ENCODE data around the gene RBM15. TPM values are rescaled to one million over a fixed set of nuclear protein-coding genes. Genes with fewer than 3 reads are reported as not detected.
A peak's percentile ranks its signal among the peaks of the same experiment; 100 is the strongest.

The RBM15 gene
- total and polyA plus RNA-seq, 2 of the 4 experiments (the other 2 are of a cell fraction) = 6.3 to 31.7 TPM

GRCh38 chr1:110298991-110299390 lies 40.2 kb upstream of the RBM15 start:
- no peak overlapping the region for H4K5ac ChIP-seq (ENCODE audit: low read depth, low read length)
- dilution Hi-C loops (cut with HindIII; ENCODE audit: low sequenced_read_pairs, unreplicated experiment) = no loop called here
- no peak overlapping the region for H3K14ac ChIP-seq (replicated peaks; ENCODE audit: low read depth, low read length)
- H2BK15ac ChIP-seq (ENCODE audit: low read depth, low read length) = no peak overlapping the region
- ATAC-seq (ENCODE audit: low read depth) (no peak), DNase-seq (peak; percentile 27)
- no peak overlapping the region for H3K27ac ChIP-seq (ENCODE audit: insufficient read depth, low read length)
- 53% methylated on average over 3 of the region's 4 CpGs; no CpG with 5 or more reads in 1 of the 2 experiments for WGBS, 2 experiments (ENCODE audit: extremely low coverage in 2 of 2, insufficient read length in 1 of 2)
- H3K4me3 ChIP-seq (ENCODE audit: insufficient read depth, low read depth, low read length) = no peak overlapping the region
- H4K20me1 ChIP-seq (ENCODE audit: insufficient read depth, low read length) = no peaks in the 10 kb centered on the region
- CTCF ChIA-PET = interaction anchor here (0.8 kb wide), 1 partner anchor 197 kb away, joined by 3 read pairs; no protein-coding TSS in a partner anchor
- H3K9me3 ChIP-seq (ENCODE audit: control insufficient read depth, insufficient read depth, low read length) = no peaks in the 10 kb centered on the region
- no peak overlapping the region for H2BK20ac ChIP-seq (ENCODE audit: low read depth, low read length)
- H2BK120ac ChIP-seq (ENCODE audit: low read depth, low read length) = no peak overlapping the region
- TF ChIP-seq NFE2L2 (IDR thresholded peaks at IDR 0.05; ENCODE audit: low read depth, low read length) (no peak), BHLHE40 (IDR thresholded peaks at IDR 0.05; ENCODE audit: low read depth, low read length) (no peak), POLR2A (IDR thresholded peaks at IDR 0.05; ENCODE audit: low read depth, low read length) (no peak), USF2 (IDR thresholded peaks at IDR 0.05; ENCODE audit: low read depth, low read length) (peak; percentile 41; the same call in 1 of the 2 replicates)
- no peak overlapping the region for H2AFZ ChIP-seq (replicated peaks; ENCODE audit: low read length, poor library complexity)
- H4K8ac ChIP-seq (ENCODE audit: low read depth in 2 of 2, low read length in 2 of 2) = no peak overlapping the region
- H3K4me1 ChIP-seq (ENCODE audit: control insufficient read depth, insufficient read depth, low read length) = no peaks in the 10 kb centered on the region
- no peak overlapping the region for H3K9ac ChIP-seq (ENCODE audit: low read depth, low read length)
- no peak overlapping the region for H3K18ac ChIP-seq (ENCODE audit: low read depth, low read length)
- H3K27me3 ChIP-seq (ENCODE audit: control insufficient read depth, insufficient read depth, low read length) = peaks cover 44% of the 10 kb centered on the region
- H3K36me3 ChIP-seq (ENCODE audit: control insufficient read depth, insufficient read depth, low read length) = no peaks in the 10 kb centered on the region
- no peak overlapping the region for H3K23ac ChIP-seq (ENCODE audit: low read depth, low read length)
- H2AK5ac ChIP-seq (ENCODE audit: low read depth, low read length) = no peak overlapping the region
- POLR2A ChIA-PET (ENCODE audit: unreplicated experiment) = no interaction called here
- no peak overlapping the region for H3K56ac ChIP-seq (ENCODE audit: extremely low read depth, insufficient read depth, low read length)
- intact Hi-C loops (cut with micrococcal nuclease) = no loop called here
- H3K4me2 ChIP-seq (ENCODE audit: low read depth, low read length) = no peak overlapping the region
- H3K79me1 ChIP-seq (ENCODE audit: low read depth in 1 of 2, low read length in 2 of 2) = no peaks in the 10 kb centered on the region
- no peak overlapping the region for H2BK5ac ChIP-seq (ENCODE audit: low read depth, low read length, poor library complexity, severe bottlenecking)
- H3K4ac ChIP-seq (ENCODE audit: low read depth, low read length) = no peak overlapping the region
- H2AK9ac ChIP-seq (replicated peaks; ENCODE audit: low read depth, low read length, poor library complexity) = no peak overlapping the region
- no peaks in the 10 kb centered on the region for H3K9me1 ChIP-seq (ENCODE audit: insufficient read depth, low read length)
- no TSS peak for BruUV-seq (replicated peaks)
- no peak overlapping the region for H4K91ac ChIP-seq (ENCODE audit: insufficient read depth, low read depth, low read length)
- in situ Hi-C loops (cut with MboI; ENCODE audit: low sequenced_read_pairs) = no loop called here

All from IMR-90 (cell line).